ENCODE results near the gene RAF1. TPM values are rescaled to one million over a fixed set of nuclear protein-coding genes. Genes with fewer than 3 reads are reported as not detected.

Gene RAF1
- total RNA-seq, 1 experiment from 2014 or later = 64.3 TPM

GRCh38 chr3:12586403-12586802, 77.5 kb downstream of the RAF1 start:
- Histone ChIP-seq H3K9me2 (ENCODE audit: insufficient read depth) (no peaks in the 10 kb centered on the region), H3K9ac (ENCODE audit: low read length) (no peak overlapping the region), H3K4me2 (ENCODE audit: low read length) (no peak overlapping the region), H3K36me3 (ENCODE audit: control insufficient read depth in 1 of 2, insufficient read depth in 2 of 2, low read length in 2 of 2) (peaks cover 51 to 65% of the 10 kb centered on the region in 2 experiments), H4K20me1 (ENCODE audit: insufficient read depth) (no peaks in the 10 kb centered on the region; the same call in 1 of the 2 replicates), H3K9me3 (ENCODE audit: control insufficient read depth in 1 of 2, insufficient read depth in 1 of 2, low read depth in 1 of 2, low read length in 2 of 2) (no peaks in the 10 kb centered on the region), H3K79me2 (ENCODE audit: insufficient read depth, low read length) (peaks cover 3% of the 10 kb centered on the region; the same call in 1 of the 2 replicates), H2AFZ (ENCODE audit: low read depth, low read length, poor library complexity, severe bottlenecking) (no peak overlapping the region), H3K27me3 (ENCODE audit: insufficient read depth, low read length) (no peaks in the 10 kb centered on the region), H3K27ac (ENCODE audit: low read depth, low read length) (no peak overlapping the region), H3K4me3 (replicated peaks in 1 of 2; ENCODE audit: low read depth in 1 of 2, low read length in 2 of 2) (no peak overlapping the region), H3K4me1 (ENCODE audit: control insufficient read depth in 1 of 2, insufficient read depth in 2 of 2, low read length in 2 of 2) (no peaks in the 10 kb centered on the region)
- TSS peak; percentile 2 for BruUV-seq (replicated peaks)
- CTCF ChIA-PET = no interaction called here
- RAD21 ChIA-PET (ENCODE audit: low non-redundant PET in 1 of 2, low total read pairs in 2 of 2, uncharacterized antibody in 2 of 2, unreplicated experiment in 2 of 2) = no interaction called here
- intact Hi-C loops (cut with micrococcal nuclease) = no loop called here
- no peak for DNase-seq (ENCODE audit: low read depth, low spot score)
- no peak for ATAC-seq
- TF ChIP-seq ZNF274 (IDR thresholded peaks at IDR 0.05; ENCODE audit: low read depth, low read length) = no peak
- TF ChIP-seq, protein P1, sequence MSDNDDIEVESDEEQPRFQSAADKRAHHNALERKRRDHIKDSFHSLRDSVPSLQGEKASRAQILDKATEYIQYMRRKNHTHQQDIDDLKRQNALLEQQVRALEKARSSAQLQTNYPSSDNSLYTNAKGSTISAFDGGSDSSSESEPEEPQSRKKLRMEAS (IDR thresholded peaks at IDR 0.05) = no peak
- TF ChIP-seq EZH2 (IDR thresholded peaks at IDR 0.05) = no peak
- TF ChIP-seq EZH2phosphoT487 (IDR thresholded peaks at IDR 0.05; ENCODE audit: borderline replicate concordance) = no peak
- no peak for TF ChIP-seq CTCF (IDR thresholded peaks at IDR 0.05 in 2 of 3, conservative IDR thresholded peaks at IDR 0.05 in 1 of 3; ENCODE audit: borderline replicate concordance in 1 of 3, insufficient read depth in 1 of 3, low read depth in 2 of 3, low read length in 2 of 3)
- TF ChIP-seq ZFX (IDR thresholded peaks at IDR 0.05) = no peak
- TF ChIP-seq SRF (IDR thresholded peaks at IDR 0.05; ENCODE audit: low read depth) = no peak
- no peak for TF ChIP-seq ELF1 (IDR thresholded peaks at IDR 0.05; ENCODE audit: borderline replicate concordance, low read depth)
- TF ChIP-seq, protein P2, sequence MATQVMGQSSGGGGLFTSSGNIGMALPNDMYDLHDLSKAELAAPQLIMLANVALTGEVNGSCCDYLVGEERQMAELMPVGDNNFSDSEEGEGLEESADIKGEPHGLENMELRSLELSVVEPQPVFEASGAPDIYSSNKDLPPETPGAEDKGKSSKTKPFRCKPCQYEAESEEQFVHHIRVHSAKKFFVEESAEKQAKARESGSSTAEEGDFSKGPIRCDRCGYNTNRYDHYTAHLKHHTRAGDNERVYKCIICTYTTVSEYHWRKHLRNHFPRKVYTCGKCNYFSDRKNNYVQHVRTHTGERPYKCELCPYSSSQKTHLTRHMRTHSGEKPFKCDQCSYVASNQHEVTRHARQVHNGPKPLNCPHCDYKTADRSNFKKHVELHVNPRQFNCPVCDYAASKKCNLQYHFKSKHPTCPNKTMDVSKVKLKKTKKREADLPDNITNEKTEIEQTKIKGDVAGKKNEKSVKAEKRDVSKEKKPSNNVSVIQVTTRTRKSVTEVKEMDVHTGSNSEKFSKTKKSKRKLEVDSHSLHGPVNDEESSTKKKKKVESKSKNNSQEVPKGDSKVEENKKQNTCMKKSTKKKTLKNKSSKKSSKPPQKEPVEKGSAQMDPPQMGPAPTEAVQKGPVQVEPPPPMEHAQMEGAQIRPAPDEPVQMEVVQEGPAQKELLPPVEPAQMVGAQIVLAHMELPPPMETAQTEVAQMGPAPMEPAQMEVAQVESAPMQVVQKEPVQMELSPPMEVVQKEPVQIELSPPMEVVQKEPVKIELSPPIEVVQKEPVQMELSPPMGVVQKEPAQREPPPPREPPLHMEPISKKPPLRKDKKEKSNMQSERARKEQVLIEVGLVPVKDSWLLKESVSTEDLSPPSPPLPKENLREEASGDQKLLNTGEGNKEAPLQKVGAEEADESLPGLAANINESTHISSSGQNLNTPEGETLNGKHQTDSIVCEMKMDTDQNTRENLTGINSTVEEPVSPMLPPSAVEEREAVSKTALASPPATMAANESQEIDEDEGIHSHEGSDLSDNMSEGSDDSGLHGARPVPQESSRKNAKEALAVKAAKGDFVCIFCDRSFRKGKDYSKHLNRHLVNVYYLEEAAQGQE (IDR thresholded peaks at IDR 0.05; ENCODE audit: low read depth) = no peak
- no peak for TF ChIP-seq POLR2AphosphoS5 (IDR thresholded peaks at IDR 0.05; ENCODE audit: low read depth, low read length)
- TF ChIP-seq, protein P3, sequence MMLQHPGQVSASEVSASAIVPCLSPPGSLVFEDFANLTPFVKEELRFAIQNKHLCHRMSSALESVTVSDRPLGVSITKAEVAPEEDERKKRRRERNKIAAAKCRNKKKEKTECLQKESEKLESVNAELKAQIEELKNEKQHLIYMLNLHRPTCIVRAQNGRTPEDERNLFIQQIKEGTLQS (IDR thresholded peaks at IDR 0.05) = no peak
- TF ChIP-seq CBX3 (IDR thresholded peaks at IDR 0.05; ENCODE audit: low read depth) = no peak
- no peak for TF ChIP-seq FOSL1 (IDR thresholded peaks at IDR 0.05; ENCODE audit: low read depth)
- no peak for TF ChIP-seq RAD21 (IDR thresholded peaks at IDR 0.05; ENCODE audit: low read depth)
- no peak for TF ChIP-seq CEBPB (IDR thresholded peaks at IDR 0.05; ENCODE audit: low read depth)
- no peak for TF ChIP-seq SIN3A (IDR thresholded peaks at IDR 0.05; ENCODE audit: low read depth)
- no peak for TF ChIP-seq JUND (IDR thresholded peaks at IDR 0.05)
- POLR2A ChIA-PET = no interaction called here
